ENCODE data around the gene MUC6.

MUC6 gene

GRCh38 chr11:1073261-1073724 is 36.8 kb upstream of the MUC6 start:
- Histone ChIP-seq H3K9ac (ENCODE audit: low read length) (no peak overlapping the region), H2BK15ac (ENCODE audit: low read depth, poor library complexity, severe bottlenecking) (no peak overlapping the region), H3K27ac (ENCODE audit: low read length, poor library complexity, severe bottlenecking) (no peak overlapping the region), H3K4me1 (ENCODE audit: control insufficient read depth, insufficient read depth, low read depth, low read length) (peaks cover 21% of the 10 kb centered on the region), H4K8ac (ENCODE audit: low read length) (no peak overlapping the region), H3K36me3 (ENCODE audit: control insufficient read depth in 1 of 2, insufficient read depth in 2 of 2, low read depth in 1 of 2, low read length in 2 of 2) (peaks cover 0 to 2% of the 10 kb centered on the region in 2 experiments), H3K4me3 (ENCODE audit: insufficient read depth in 1 of 2, low read depth in 1 of 2, low read length in 2 of 2) (no peak overlapping the region), H3K27me3 (ENCODE audit: control insufficient read depth in 1 of 2, insufficient read depth in 1 of 2, low read length in 2 of 2) (peaks cover 5 to 25% of the 10 kb centered on the region in 2 experiments), H2BK5ac (ENCODE audit: low read depth, low read length, poor library complexity, severe bottlenecking) (no peak overlapping the region), H3K23ac (ENCODE audit: low read length in 2 of 2) (no peak overlapping the region), H3K79me1 (replicated peaks; ENCODE audit: low read length, poor library complexity, severe bottlenecking) (no peaks in the 10 kb centered on the region), H2BK12ac (ENCODE audit: low read length in 2 of 2) (no peak overlapping the region), H2AFZ (ENCODE audit: low read depth, low read length) (no peak overlapping the region), H3K4ac (ENCODE audit: low read depth in 1 of 2, low read length in 2 of 2) (no peak overlapping the region), H3K4me2 (ENCODE audit: low read length, poor library complexity, severe bottlenecking) (no peak overlapping the region), H3K18ac (ENCODE audit: low read depth in 1 of 2, low read length in 2 of 2) (no peak overlapping the region), H2AK5ac (ENCODE audit: low read length, severe bottlenecking) (no peak overlapping the region), H2BK120ac (ENCODE audit: low read depth, low read length) (no peak overlapping the region), H3K9me3 (ENCODE audit: control insufficient read depth, low read length) (no peaks in the 10 kb centered on the region), H3K14ac (ENCODE audit: low read length in 2 of 2) (no peak overlapping the region), H4K91ac (ENCODE audit: low read length) (no peak overlapping the region)
- 78% methylated on average over 13 of the region's 13 CpGs for whole genome bisulfite sequencing
- no peak for DNase-seq

GRCh38 chr11:1072821-1073231 is 36.3 kb upstream of the MUC6 start:
- Histone ChIP-seq H2AK5ac (ENCODE audit: low read length, severe bottlenecking) (no peak overlapping the region), H2BK120ac (ENCODE audit: low read depth, low read length) (no peak overlapping the region)
- 67% methylated on average over 9 of the region's 9 CpGs for WGBS

GRCh38 chr11:1072116-1072820 is 35.8 kb upstream of the MUC6 start:
- H3K4me3 ChIP-seq (ENCODE audit: insufficient read depth in 1 of 2, low read depth in 1 of 2, low read length in 2 of 2): no peak overlapping the region
- H2AK5ac ChIP-seq (ENCODE audit: low read length, severe bottlenecking): no peak overlapping the region
- H3K36me3 ChIP-seq (ENCODE audit: control insufficient read depth in 1 of 2, insufficient read depth in 2 of 2, low read depth in 1 of 2, low read length in 2 of 2): no peaks in the 10 kb centered on the region
- H3K14ac ChIP-seq (ENCODE audit: low read length in 2 of 2): no peak overlapping the region
- H3K23ac ChIP-seq (ENCODE audit: low read length in 2 of 2): no peak overlapping the region
- H3K79me1 ChIP-seq (replicated peaks; ENCODE audit: low read length, poor library complexity, severe bottlenecking): no peaks in the 10 kb centered on the region
- H2AFZ ChIP-seq (ENCODE audit: low read depth, low read length): no peak overlapping the region
- no peak overlapping the region for H3K4me2 ChIP-seq (ENCODE audit: low read length, poor library complexity, severe bottlenecking)
- H2BK120ac ChIP-seq (ENCODE audit: low read depth, low read length): no peak overlapping the region
- no peak overlapping the region for H4K91ac ChIP-seq (ENCODE audit: low read length)
- WGBS: 80% methylated on average over 12 of the region's 18 CpGs
- H3K27me3 ChIP-seq (ENCODE audit: control insufficient read depth in 1 of 2, insufficient read depth in 1 of 2, low read length in 2 of 2): peaks cover 5 to 30% of the 10 kb centered on the region in 2 experiments
- H2BK5ac ChIP-seq (ENCODE audit: low read depth, low read length, poor library complexity, severe bottlenecking): no peak overlapping the region
- DNase-seq: no peak
- H3K4me1 ChIP-seq (ENCODE audit: control insufficient read depth, insufficient read depth, low read depth, low read length): peaks cover 21% of the 10 kb centered on the region
- no peak overlapping the region for H2BK15ac ChIP-seq (ENCODE audit: low read depth, poor library complexity, severe bottlenecking)
- H3K9me3 ChIP-seq (ENCODE audit: control insufficient read depth, low read length): no peaks in the 10 kb centered on the region
- no peak overlapping the region for H3K9ac ChIP-seq (ENCODE audit: low read length)
- no peak overlapping the region for H4K8ac ChIP-seq (ENCODE audit: low read length)
- H3K18ac ChIP-seq (ENCODE audit: low read depth in 1 of 2, low read length in 2 of 2): no peak overlapping the region
- H3K27ac ChIP-seq (ENCODE audit: low read length, poor library complexity, severe bottlenecking): no peak overlapping the region
- H2BK12ac ChIP-seq (ENCODE audit: low read length in 2 of 2): no peak overlapping the region
- H3K4ac ChIP-seq (ENCODE audit: low read depth in 1 of 2, low read length in 2 of 2): no peak overlapping the region

More at GRCh38 chr11:1072821-1073231, 36.3 kb upstream of the MUC6 start:
- Histone ChIP-seq H3K36me3 (ENCODE audit: control insufficient read depth in 1 of 2, insufficient read depth in 2 of 2, low read depth in 1 of 2, low read length in 2 of 2) (no peaks in the 10 kb centered on the region), H3K79me1 (replicated peaks; ENCODE audit: low read length, poor library complexity, severe bottlenecking) (no peaks in the 10 kb centered on the region), H2AFZ (ENCODE audit: low read depth, low read length) (no peak overlapping the region), H3K4ac (ENCODE audit: low read depth in 1 of 2, low read length in 2 of 2) (no peak overlapping the region), H3K27me3 (ENCODE audit: control insufficient read depth in 1 of 2, insufficient read depth in 1 of 2, low read length in 2 of 2) (peaks cover 5 to 30% of the 10 kb centered on the region in 2 experiments), H3K4me1 (ENCODE audit: control insufficient read depth, insufficient read depth, low read depth, low read length) (peaks cover 21% of the 10 kb centered on the region), H4K91ac (ENCODE audit: low read length) (no peak overlapping the region), H2BK15ac (ENCODE audit: low read depth, poor library complexity, severe bottlenecking) (no peak overlapping the region), H3K14ac (ENCODE audit: low read length in 2 of 2) (no peak overlapping the region), H2BK12ac (ENCODE audit: low read length in 2 of 2) (no peak overlapping the region), H3K27ac (ENCODE audit: low read length, poor library complexity, severe bottlenecking) (no peak overlapping the region), H3K9ac (ENCODE audit: low read length) (no peak overlapping the region), H2BK5ac (ENCODE audit: low read depth, low read length, poor library complexity, severe bottlenecking) (no peak overlapping the region), H3K4me2 (ENCODE audit: low read length, poor library complexity, severe bottlenecking) (no peak overlapping the region), H3K23ac (ENCODE audit: low read length in 2 of 2) (no peak overlapping the region), H4K8ac (ENCODE audit: low read length) (no peak overlapping the region), H3K18ac (ENCODE audit: low read depth in 1 of 2, low read length in 2 of 2) (no peak overlapping the region), H3K4me3 (ENCODE audit: insufficient read depth in 1 of 2, low read depth in 1 of 2, low read length in 2 of 2) (no peak overlapping the region), H3K9me3 (ENCODE audit: control insufficient read depth, low read length) (no peaks in the 10 kb centered on the region)
- no peak for DNase-seq

GRCh38 chr11:1071571-1072115 is 35.1 kb upstream of the MUC6 start:
- H4K91ac ChIP-seq (ENCODE audit: low read length): no peak overlapping the region
- H3K18ac ChIP-seq (ENCODE audit: low read depth in 1 of 2, low read length in 2 of 2): no peak overlapping the region
- no peaks in the 10 kb centered on the region for H3K79me1 ChIP-seq (replicated peaks; ENCODE audit: low read length, poor library complexity, severe bottlenecking)
- H3K36me3 ChIP-seq (ENCODE audit: control insufficient read depth in 1 of 2, insufficient read depth in 2 of 2, low read depth in 1 of 2, low read length in 2 of 2): no peaks in the 10 kb centered on the region
- H2BK5ac ChIP-seq (ENCODE audit: low read depth, low read length, poor library complexity, severe bottlenecking): no peak overlapping the region
- no peak overlapping the region for H2AK5ac ChIP-seq (ENCODE audit: low read length, severe bottlenecking)
- no peaks in the 10 kb centered on the region for H3K9me3 ChIP-seq (ENCODE audit: control insufficient read depth, low read length)
- H3K9ac ChIP-seq (ENCODE audit: low read length): no peak overlapping the region
- H2AFZ ChIP-seq (ENCODE audit: low read depth, low read length): no peak overlapping the region
- 82% methylated on average over 21 of the region's 21 CpGs for WGBS
- no peak overlapping the region for H3K14ac ChIP-seq (ENCODE audit: low read length in 2 of 2)
- H3K4me3 ChIP-seq (ENCODE audit: insufficient read depth in 1 of 2, low read depth in 1 of 2, low read length in 2 of 2): no peak overlapping the region
- peaks cover 21% of the 10 kb centered on the region for H3K4me1 ChIP-seq (ENCODE audit: control insufficient read depth, insufficient read depth, low read depth, low read length)
- H3K27ac ChIP-seq (ENCODE audit: low read length, poor library complexity, severe bottlenecking): no peak overlapping the region
- no peak overlapping the region for H3K23ac ChIP-seq (ENCODE audit: low read length in 2 of 2)
- H2BK15ac ChIP-seq (ENCODE audit: low read depth, poor library complexity, severe bottlenecking): no peak overlapping the region
- no peak overlapping the region for H3K4me2 ChIP-seq (ENCODE audit: low read length, poor library complexity, severe bottlenecking)
- H2BK120ac ChIP-seq (ENCODE audit: low read depth, low read length): no peak overlapping the region
- no peak overlapping the region for H4K8ac ChIP-seq (ENCODE audit: low read length)
- peaks cover 5 to 35% of the 10 kb centered on the region in 2 experiments for H3K27me3 ChIP-seq (ENCODE audit: control insufficient read depth in 1 of 2, insufficient read depth in 1 of 2, low read length in 2 of 2)
- DNase-seq: no peak
- no peak overlapping the region for H2BK12ac ChIP-seq (ENCODE audit: low read length in 2 of 2)
- H3K4ac ChIP-seq (ENCODE audit: low read depth in 1 of 2, low read length in 2 of 2): no peak overlapping the region

Data from mesenchymal stem cell (in vitro differentiated cells and primary cell).